WTC11 (cell line): Measurements from ENCODE around the gene TMBIM6.
"Not testable (repeated sequence)": the region's sequence is repeated elsewhere in the genome, so short reads cannot be mapped to it uniquely, and the experiment has no call there.

Experiments used
- ATF3 ChIP-seq: sonication (generic); formaldehyde crosslinking; conservative IDR thresholded peaks from 2 replicates; pipeline ENCODE4 v1.8.1; 2022; ENCODE audit warnings: mild to moderate bottlenecking, missing genetic modification reagents
- ATF6 ChIP-seq: sonication (generic); formaldehyde crosslinking; IDR thresholded peaks from 2 replicates; pipeline ENCODE4 v1.8.1; 2023; ENCODE audit warnings: mild to moderate bottlenecking, missing genetic modification reagents
- CREB1 ChIP-seq: sonication (generic); formaldehyde crosslinking; IDR thresholded peaks from 2 replicates; pipeline ENCODE4 v1.8.0; 2023; ENCODE audit warnings: mild to moderate bottlenecking, missing genetic modification reagents
- CTCF ChIP-seq: fragments of 200-600 bp; IDR thresholded peaks from 2 replicates; pipeline ENCODE4 v1.8.0; 2022; ENCODE audit warnings: antibody characterized with exemption
- E2F1 ChIP-seq: sonication (generic); formaldehyde crosslinking; IDR thresholded peaks from 2 replicates; pipeline ENCODE4 v1.8.0; 2022; ENCODE audit warnings: mild to moderate bottlenecking, missing genetic modification reagents
- FOXJ3 ChIP-seq: sonication (generic); formaldehyde crosslinking; IDR thresholded peaks from 2 replicates; pipeline ENCODE4 v1.9.0; 2021; ENCODE audit warnings: missing genetic modification reagents, mild to moderate bottlenecking, borderline replicate concordance
- JUN ChIP-seq: sonication (generic); formaldehyde crosslinking; IDR thresholded peaks from 2 replicates; pipeline ENCODE4 v1.8.0; 2023; ENCODE audit warnings: mild to moderate bottlenecking, missing genetic modification reagents
- PRRX2 ChIP-seq: fragments of 250-450 bp; sonication (Bioruptor Pico); IDR thresholded peaks from 2 replicates; pipeline ENCODE4 v1.8.0; 2021; ENCODE audit warnings: mild to moderate bottlenecking
- RELA ChIP-seq: sonication (generic); formaldehyde crosslinking; IDR thresholded peaks from 2 replicates; pipeline ENCODE4 v1.8.1; 2022; ENCODE audit warnings: missing genetic modification reagents, mild to moderate bottlenecking, borderline replicate concordance
- USF1 ChIP-seq: sonication (generic); formaldehyde crosslinking; IDR thresholded peaks from 2 replicates; pipeline ENCODE4 v1.8.0; 2022; ENCODE audit warnings: mild to moderate bottlenecking, missing genetic modification reagents
- USF2 ChIP-seq: sonication (generic); formaldehyde crosslinking; IDR thresholded peaks from 2 replicates; pipeline ENCODE4 v1.8.1; 2023; ENCODE audit warnings: mild to moderate bottlenecking, missing genetic modification reagents, moderate library complexity
- ZNF138 ChIP-seq: sonication (generic); formaldehyde crosslinking; conservative IDR thresholded peaks from 2 replicates; pipeline ENCODE4 v1.8.1; 2022; ENCODE audit warnings: mild to moderate bottlenecking, moderate library complexity, missing genetic modification reagents

- not testable (repeated sequence) for TF ChIP-seq CTCF; JUN (CRISPR knock-in tag); E2F1 (CRISPR knock-in tag); CREB1 (CRISPR knock-in tag); ATF6 (CRISPR knock-in tag); USF2 (CRISPR knock-in tag); ZNF138; ATF3 (CRISPR knock-in tag); PRRX2; RELA (CRISPR knock-in tag); FOXJ3; USF1 (CRISPR knock-in tag)
Measured at GRCh38 chr12:49738721-49739120, 2.6 kb upstream of the TMBIM6 start.
